ENCODE measurements around the gene FKBP11.

DNA sequence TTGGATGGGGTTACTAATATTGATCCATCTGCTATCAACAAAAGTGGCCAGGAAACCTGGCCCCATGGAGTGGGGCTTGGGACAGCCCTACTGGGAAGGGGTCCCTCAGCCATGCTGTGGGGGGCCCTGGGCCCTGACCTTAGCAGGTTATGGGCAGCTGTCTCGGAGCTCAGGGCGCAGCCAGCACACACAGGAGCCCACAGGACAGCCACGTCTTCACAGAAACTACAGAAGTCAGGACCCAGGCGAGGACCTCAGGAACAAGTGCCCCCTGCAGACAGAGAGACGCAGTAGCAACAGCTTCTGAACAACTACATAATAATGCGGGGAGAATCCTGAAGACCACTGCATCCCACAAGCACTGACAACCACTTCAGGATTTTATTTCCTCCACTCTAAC, 11.9 kb upstream of the FKBP11 start:
- TF ChIP-seq POLR2AphosphoS5 (IDR thresholded peaks at IDR 0.05; ENCODE audit: low read depth, low read length), result no peak
- no peak for TF ChIP-seq JUN (CRISPR knock-in tag; IDR thresholded peaks at IDR 0.05)
